Neural progenitor cell (in vitro differentiated cells): ENCODE data around the gene UBE2Z. TPM values are rescaled to one million over a fixed set of nuclear protein-coding genes. Genes with fewer than 3 reads are reported as not detected.

Experiments used
- DNase-seq: peaks from one replicate; pipeline ENCODE4 v3.0.0-alpha.2; 2016; ENCODE audit warnings: low spot score
- H2AFZ ChIP-seq: fragments of 200-600 bp; sonication (generic); replicated peaks from 2 replicates; pipeline ENCODE4 v1.6.1; 2016; ENCODE audit warnings: antibody characterized with exemption
- H3F3A ChIP-seq: fragments of 200-600 bp; sonication (generic); 2 replicates; pipeline ENCODE4 v1.6.1; 2016; ENCODE audit warnings: antibody characterized with exemption, low read depth
- H3K27ac ChIP-seq: fragments of 200-600 bp; sonication (generic); 2 replicates; pipeline ENCODE4 v1.5.1; 2016; ENCODE audit warnings: mild to moderate bottlenecking
- H3K27me3 ChIP-seq: fragments of 200-600 bp; sonication (generic); 2 replicates; pipeline ENCODE4 v1.6.1; 2016; ENCODE audit warnings: mild to moderate bottlenecking, moderate library complexity
- H3K36me3 ChIP-seq: fragments of 200-600 bp; sonication (generic); 2 replicates; pipeline ENCODE4 v1.5.1; 2016
- H3K4me1 ChIP-seq: fragments of 200-600 bp; sonication (generic); 2 replicates; pipeline ENCODE4 v1.6.1; 2016; ENCODE audit warnings: mixed run types
- H3K4me2 ChIP-seq: fragments of 200-600 bp; sonication (generic); 2 replicates; pipeline ENCODE4 v1.6.1; 2016
- H3K4me3 ChIP-seq: fragments of 200-600 bp; sonication (generic); 2 replicates; pipeline ENCODE4 v1.5.1; 2016
- H3K79me2 ChIP-seq: fragments of 200-600 bp; sonication (generic); 2 replicates; pipeline ENCODE4 v1.6.1; 2016; ENCODE audit warnings: low read depth
- H3K9ac ChIP-seq: fragments of 200-600 bp; sonication (generic); 2 replicates; pipeline ENCODE4 v1.6.1; 2016
- H3K9me3 ChIP-seq: fragments of 200-600 bp; sonication (generic); 2 replicates; pipeline ENCODE4 v1.5.1; 2016; ENCODE audit warnings: low read depth
- H4K20me1 ChIP-seq: fragments of 200-600 bp; sonication (generic); 2 replicates; pipeline ENCODE4 v1.6.1; 2016; ENCODE audit warnings: low read depth
- H3K27ac Mint-ChIP-seq: 3 replicates; pipeline ENCODE4 v1.8.0; 2021; ENCODE audit warnings: mixed read lengths
- H3K27me3 Mint-ChIP-seq: 2 replicates; pipeline ENCODE4 v1.8.0; 2022; ENCODE audit warnings: low read depth, mild to moderate bottlenecking, inconsistent platforms, moderate library complexity, mixed read lengths; ENCODE audit not compliant: insufficient read depth
- H3K36me3 Mint-ChIP-seq: 3 replicates; pipeline ENCODE4 v1.8.0; 2021; ENCODE audit warnings: mixed read lengths
- H3K4me1 Mint-ChIP-seq: 3 replicates; pipeline ENCODE4 v1.8.0; 2021; ENCODE audit warnings: mixed read lengths
- H3K4me3 Mint-ChIP-seq: 3 replicates; pipeline ENCODE4 v1.8.0; 2021; ENCODE audit warnings: mild to moderate bottlenecking, moderate library complexity, mixed read lengths
- H3K9me3 Mint-ChIP-seq: 3 replicates; pipeline ENCODE4 v1.8.0; 2020; ENCODE audit warnings: mixed read lengths
- EZH2 ChIP-seq: fragments of 200-600 bp; sonication (generic); IDR thresholded peaks from 2 replicates; pipeline ENCODE4 v1.6.1; 2017; ENCODE audit warnings: antibody characterized with exemption, mild to moderate bottlenecking, moderate library complexity
- EZH2phosphoT487 ChIP-seq: fragments of 200-600 bp; sonication (generic); IDR thresholded peaks from 2 replicates; pipeline ENCODE4 v1.6.1; 2017; ENCODE audit warnings: antibody characterized with exemption
- total RNA-seq: library from RNA; depleted of rRNA; stranded (reverse); fragments of >200 nt; gene quantifications from 2 replicates; pipeline ENCODE4 v1.2.3, GENCODE V29; 2015; ENCODE audit warnings: low replicate concordance
- TF ChIP-seq, protein P1 (sequence below): fragments of 200-600 bp; sonication (generic); IDR thresholded peaks from 2 replicates; pipeline ENCODE4 v1.5.1; 2017; ENCODE audit warnings: antibody characterized with exemption, mild to moderate bottlenecking

Gene UBE2Z
- total RNA-seq, 1 donor from 2014 or later = 45.5 TPM

DNA sequence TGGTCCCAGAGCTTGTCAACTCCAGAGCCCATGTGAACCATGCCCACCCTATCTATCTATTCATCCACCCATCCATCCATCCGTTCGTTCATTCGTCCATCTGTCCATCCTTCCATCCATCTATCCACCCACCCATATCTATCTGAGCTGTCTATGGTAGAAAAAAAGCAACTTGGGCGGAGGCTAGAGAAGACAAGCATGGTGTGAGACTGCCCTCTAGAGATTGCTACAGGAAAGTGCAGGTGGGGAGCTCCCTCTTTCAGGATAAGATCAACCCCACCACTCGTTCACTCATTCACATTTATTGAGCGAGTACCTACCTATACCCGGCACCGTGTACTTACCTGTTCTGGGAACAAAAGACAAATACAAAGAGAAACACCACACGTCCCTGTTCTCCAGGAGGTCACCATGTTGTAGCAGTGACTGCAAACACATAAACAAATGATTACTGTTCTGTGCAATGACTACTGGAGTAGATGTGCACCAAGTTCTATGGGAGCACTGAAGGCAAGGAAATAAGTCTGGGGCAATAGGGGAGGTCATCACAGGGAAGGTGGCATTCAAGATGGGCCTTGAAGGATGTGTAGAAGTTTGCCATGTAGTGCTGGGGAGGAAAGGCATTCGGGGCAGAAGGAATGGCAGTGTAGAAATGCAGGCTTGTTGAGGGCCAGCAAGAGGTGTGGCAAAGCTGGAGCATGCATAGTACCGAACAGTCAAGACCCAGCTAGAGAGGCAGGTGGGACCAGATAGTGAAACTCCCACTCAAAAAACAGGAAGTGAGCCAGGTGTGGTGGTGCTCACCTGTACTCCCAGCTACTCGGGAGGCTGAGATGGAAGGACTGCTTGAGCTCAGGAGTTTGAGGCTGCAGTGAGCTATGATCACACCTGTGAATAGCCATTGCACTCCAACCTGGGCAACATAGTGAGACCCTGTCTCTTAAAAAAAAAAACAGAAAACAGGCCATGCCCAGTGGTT, 29.0 kb upstream of the UBE2Z start:
- Histone ChIP-seq H3K27me3 (no peaks in the 10 kb centered on the region), H3K79me2 (no peaks in the 10 kb centered on the region), H3F3A (peaks cover 5% of the 10 kb centered on the region), H3K27ac (no peak overlapping the region), H2AFZ (no peak overlapping the region), H3K4me3 (no peak overlapping the region), H4K20me1 (no peaks in the 10 kb centered on the region), H3K9ac (no peak overlapping the region), H3K4me1 (no peaks in the 10 kb centered on the region), H3K36me3 (no peaks in the 10 kb centered on the region), H3K4me2 (no peak overlapping the region), H3K9me3 (no peaks in the 10 kb centered on the region)
- no peak for TF ChIP-seq EZH2
- TF ChIP-seq, protein P1, sequence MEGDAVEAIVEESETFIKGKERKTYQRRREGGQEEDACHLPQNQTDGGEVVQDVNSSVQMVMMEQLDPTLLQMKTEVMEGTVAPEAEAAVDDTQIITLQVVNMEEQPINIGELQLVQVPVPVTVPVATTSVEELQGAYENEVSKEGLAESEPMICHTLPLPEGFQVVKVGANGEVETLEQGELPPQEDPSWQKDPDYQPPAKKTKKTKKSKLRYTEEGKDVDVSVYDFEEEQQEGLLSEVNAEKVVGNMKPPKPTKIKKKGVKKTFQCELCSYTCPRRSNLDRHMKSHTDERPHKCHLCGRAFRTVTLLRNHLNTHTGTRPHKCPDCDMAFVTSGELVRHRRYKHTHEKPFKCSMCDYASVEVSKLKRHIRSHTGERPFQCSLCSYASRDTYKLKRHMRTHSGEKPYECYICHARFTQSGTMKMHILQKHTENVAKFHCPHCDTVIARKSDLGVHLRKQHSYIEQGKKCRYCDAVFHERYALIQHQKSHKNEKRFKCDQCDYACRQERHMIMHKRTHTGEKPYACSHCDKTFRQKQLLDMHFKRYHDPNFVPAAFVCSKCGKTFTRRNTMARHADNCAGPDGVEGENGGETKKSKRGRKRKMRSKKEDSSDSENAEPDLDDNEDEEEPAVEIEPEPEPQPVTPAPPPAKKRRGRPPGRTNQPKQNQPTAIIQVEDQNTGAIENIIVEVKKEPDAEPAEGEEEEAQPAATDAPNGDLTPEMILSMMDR = peak; percentile 98
- TF ChIP-seq EZH2phosphoT487 = no peak
- Mint-ChIP-seq H3K4me1 (no peaks in the 10 kb centered on the region), H3K36me3 (no peaks in the 10 kb centered on the region), H3K4me3 (no peak overlapping the region), H3K9me3 (no peaks in the 10 kb centered on the region), H3K27me3 (peaks cover 2% of the 10 kb centered on the region), H3K27ac (no peak overlapping the region)
- DNase-seq = peak; percentile 80

DNA sequence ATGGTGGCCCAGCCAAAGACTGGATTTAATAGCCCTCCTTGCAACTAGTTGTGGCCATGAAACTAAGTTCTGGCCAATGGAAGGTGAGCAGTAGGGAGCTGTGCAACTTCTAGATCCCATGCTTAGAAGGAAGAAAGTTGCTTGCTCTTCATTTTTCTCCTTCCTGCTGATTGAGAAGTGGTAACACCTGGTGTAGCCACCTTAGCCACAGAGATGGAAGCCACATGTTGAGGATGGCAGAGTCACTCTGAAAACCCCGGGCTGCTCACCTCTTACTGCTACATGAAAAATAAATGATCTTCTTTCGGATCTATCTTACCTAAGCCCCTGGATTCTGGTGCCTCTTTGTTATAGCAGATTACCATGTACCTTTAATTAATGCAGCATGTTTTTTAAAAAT, 25.9 kb upstream of the UBE2Z start:
- H3K27me3 Mint-ChIP-seq = peaks cover 2% of the 10 kb centered on the region
- no peaks in the 10 kb centered on the region for H3K79me2 ChIP-seq

DNA sequence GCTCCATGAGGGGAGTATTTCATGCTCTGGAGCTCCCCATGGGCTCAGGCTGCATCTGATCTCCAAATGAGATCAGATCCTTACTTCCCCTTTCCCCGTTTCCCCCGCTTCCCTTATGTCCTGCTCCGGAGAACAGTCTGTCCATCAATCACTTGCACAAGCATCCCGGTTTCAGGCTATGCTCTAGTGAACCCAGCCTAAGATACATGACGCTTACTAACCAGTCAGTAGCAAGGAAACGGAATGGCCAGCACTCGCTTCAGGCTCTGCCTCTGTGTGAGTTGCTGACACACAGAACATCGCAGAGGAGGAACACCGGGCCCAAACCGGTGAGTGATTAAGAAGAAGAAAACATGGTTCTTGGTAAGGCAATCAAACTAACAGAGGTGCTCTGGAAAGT, 25.0 kb upstream of the UBE2Z start:
- Mint-ChIP-seq H3K27ac (no peak overlapping the region), H3K9me3 (no peaks in the 10 kb centered on the region), H3K36me3 (no peaks in the 10 kb centered on the region), H3K4me3 (no peak overlapping the region), H3K4me1 (no peaks in the 10 kb centered on the region), H3K27me3 (peaks cover 2% of the 10 kb centered on the region)
- H3K27ac ChIP-seq = no peak overlapping the region
- no peaks in the 10 kb centered on the region for H4K20me1 ChIP-seq
- H3K79me2 ChIP-seq = no peaks in the 10 kb centered on the region
- H3K4me3 ChIP-seq = no peak overlapping the region
- H2AFZ ChIP-seq = no peak overlapping the region
- H3K36me3 ChIP-seq = no peaks in the 10 kb centered on the region
- TF ChIP-seq EZH2 (no peak), EZH2phosphoT487 (no peak)
- TF ChIP-seq, protein P1 = no peak
- peaks cover 11% of the 10 kb centered on the region for H3F3A ChIP-seq
- no peaks in the 10 kb centered on the region for H3K27me3 ChIP-seq
- H3K4me2 ChIP-seq = no peak overlapping the region
- no peak overlapping the region for H3K9ac ChIP-seq
- no peaks in the 10 kb centered on the region for H3K4me1 ChIP-seq
- no peak for DNase-seq
- H3K9me3 ChIP-seq = no peaks in the 10 kb centered on the region

More for the DNA sequence above, 25.9 kb upstream of the UBE2Z start:
- Histone ChIP-seq H3K27ac (no peak overlapping the region), H3K27me3 (no peaks in the 10 kb centered on the region), H3K4me1 (no peaks in the 10 kb centered on the region), H3F3A (peaks cover 11% of the 10 kb centered on the region), H4K20me1 (no peaks in the 10 kb centered on the region), H3K9ac (no peak overlapping the region), H3K9me3 (no peaks in the 10 kb centered on the region), H2AFZ (no peak overlapping the region), H3K4me3 (no peak overlapping the region), H3K36me3 (no peaks in the 10 kb centered on the region), H3K4me2 (no peak overlapping the region)
- no peaks in the 10 kb centered on the region for H3K4me1 Mint-ChIP-seq
- no peak overlapping the region for H3K27ac Mint-ChIP-seq
- no peaks in the 10 kb centered on the region for H3K36me3 Mint-ChIP-seq
- no peak for DNase-seq
- no peaks in the 10 kb centered on the region for H3K9me3 Mint-ChIP-seq
- TF ChIP-seq EZH2phosphoT487 (no peak), EZH2 (no peak)
- TF ChIP-seq, protein P1 = no peak
- no peak overlapping the region for H3K4me3 Mint-ChIP-seq
